Putamen (tissue), 1 donor: ENCODE measurements around the gene TSPAN5.

Experiments
- DNase-seq: peaks from one replicate; pipeline ENCODE4 v3.0.0-alpha.2; 2016; ENCODE audit warnings: low spot score

The TSPAN5 gene

DNA sequence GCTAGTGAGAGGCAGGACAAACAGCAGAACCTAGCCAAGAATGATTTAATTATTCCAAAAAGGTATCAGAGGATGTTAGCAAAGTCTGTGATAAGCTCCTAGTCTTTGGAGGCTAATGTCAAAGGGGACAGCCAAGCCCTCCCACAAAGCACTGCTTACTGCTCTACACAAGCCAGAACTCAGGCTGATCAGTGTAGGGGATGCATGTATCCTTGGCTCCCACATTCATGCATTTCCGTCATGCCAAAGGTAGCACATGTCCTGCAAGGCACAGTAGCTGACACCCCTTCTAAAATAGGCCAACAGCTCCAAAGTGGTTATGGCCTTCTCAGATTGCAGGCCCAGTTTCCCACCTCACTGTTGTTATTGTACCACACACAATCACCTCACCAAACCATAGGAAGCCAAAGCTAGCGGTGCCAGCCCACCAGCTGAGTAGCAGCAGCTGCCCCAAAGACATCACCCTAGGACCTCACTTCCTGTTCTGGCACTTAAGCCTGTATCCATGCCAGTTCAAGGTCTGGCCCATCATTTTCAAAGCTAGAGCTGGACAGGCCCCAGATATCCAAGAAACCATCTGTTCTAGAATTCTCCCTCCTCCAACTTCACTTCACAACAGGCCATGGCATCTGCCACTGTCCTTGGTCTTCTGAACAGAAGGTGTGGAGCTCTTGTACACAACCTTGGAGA is 40.9 kb downstream of the TSPAN5 start:
- DNase-seq: no peak

- DNase-seq: no peak
Observed at GRCh38 chr4:98615991-98616390, 42.4 kb downstream of the TSPAN5 start.

DNA sequence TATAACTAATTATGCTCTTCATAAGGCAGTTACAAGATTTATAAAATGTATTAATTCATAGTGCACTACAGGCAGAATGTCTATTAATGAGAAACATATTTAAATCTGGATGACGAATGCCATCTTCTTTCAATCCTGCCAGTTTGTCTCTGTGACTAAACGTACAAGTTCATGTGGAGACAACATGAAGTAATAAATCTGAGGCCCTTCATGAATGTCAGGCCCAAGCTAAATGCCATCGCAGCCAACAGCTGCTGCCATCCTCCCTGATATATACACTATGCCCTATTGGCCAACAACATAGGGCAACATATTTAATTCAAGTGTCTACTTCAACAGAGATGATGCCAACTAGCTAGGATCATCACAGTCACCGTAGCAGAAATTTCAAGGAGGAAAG is 43.7 kb downstream of the TSPAN5 start:
- no peak for DNase-seq

DNA sequence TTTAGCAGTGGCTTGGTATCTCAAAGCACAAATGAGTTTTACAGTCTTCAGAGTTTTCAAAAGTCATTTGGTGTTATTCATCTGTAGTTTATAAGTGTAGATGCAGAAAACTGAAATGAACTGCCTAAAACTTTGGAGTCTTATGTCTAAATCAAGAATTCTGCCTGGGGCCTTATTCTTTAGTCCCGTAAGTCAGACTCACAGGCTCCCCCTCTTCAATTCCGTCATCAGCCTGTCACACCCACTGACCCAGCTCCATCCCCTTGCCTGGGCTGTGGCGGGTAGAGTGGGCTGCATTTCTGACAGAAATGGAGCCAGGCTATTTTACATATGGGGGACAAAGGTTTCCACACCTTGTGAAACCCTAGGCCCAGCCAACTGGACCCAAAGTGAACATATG is 44.3 kb downstream of the TSPAN5 start:
- DNase-seq: no peak

GRCh38 chr4:98613453-98614075 is 44.8 kb downstream of the TSPAN5 start:
- no peak for DNase-seq

- no peak for DNase-seq
Observed at GRCh38 chr4:98612318-98613250, 45.8 kb downstream of the TSPAN5 start.

DNA sequence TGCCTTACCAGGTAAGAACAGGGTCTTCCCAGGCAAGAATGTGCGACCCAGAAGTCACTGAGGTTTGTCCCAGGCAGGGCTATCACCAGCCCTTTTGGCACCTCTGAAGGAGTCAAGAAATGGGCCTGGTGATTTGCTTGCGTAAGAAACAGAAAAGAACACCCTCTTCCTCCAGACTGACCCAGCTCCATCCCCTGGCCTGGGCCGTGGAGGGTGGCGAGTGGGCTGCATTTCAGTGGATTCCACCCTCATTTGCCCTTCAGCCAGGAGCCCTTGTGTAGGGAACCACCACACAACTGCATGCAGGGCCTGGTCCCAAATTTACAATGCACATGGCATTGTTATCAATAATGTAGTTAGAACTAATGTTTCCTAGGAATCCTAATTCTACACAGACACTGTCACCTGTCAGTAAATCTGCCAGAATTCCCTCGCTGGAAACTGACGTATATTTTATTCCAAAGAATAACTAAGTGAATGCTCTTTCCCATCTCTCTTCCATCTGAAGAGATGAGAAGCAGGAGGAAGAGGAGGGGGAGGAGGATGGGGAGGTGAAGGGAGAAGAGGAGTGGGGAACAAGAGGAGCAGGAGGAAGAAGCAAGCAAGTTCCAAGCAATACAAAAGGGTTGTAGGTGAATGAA is 46.6 kb downstream of the TSPAN5 start:
- no peak for DNase-seq

- no peak for DNase-seq
Observed at GRCh38 chr4:98610926-98611676, 47.3 kb downstream of the TSPAN5 start.

GRCh38 chr4:98610431-98610830 is 48.0 kb downstream of the TSPAN5 start:
- DNase-seq: no peak

GRCh38 chr4:98609934-98610333 is 48.5 kb downstream of the TSPAN5 start:
- no peak for DNase-seq

GRCh38 chr4:98608356-98608755 is 50.1 kb downstream of the TSPAN5 start:
- no peak for DNase-seq

GRCh38 chr4:98606894-98607293 is 51.5 kb downstream of the TSPAN5 start:
- no peak for DNase-seq

GRCh38 chr4:98605216-98605615 is 53.2 kb downstream of the TSPAN5 start:
- DNase-seq: no peak

- DNase-seq: no peak
Observed at GRCh38 chr4:98604723-98605122, 53.7 kb downstream of the TSPAN5 start.

GRCh38 chr4:98603683-98604521 is 54.5 kb downstream of the TSPAN5 start:
- DNase-seq: peak; percentile 67

DNA sequence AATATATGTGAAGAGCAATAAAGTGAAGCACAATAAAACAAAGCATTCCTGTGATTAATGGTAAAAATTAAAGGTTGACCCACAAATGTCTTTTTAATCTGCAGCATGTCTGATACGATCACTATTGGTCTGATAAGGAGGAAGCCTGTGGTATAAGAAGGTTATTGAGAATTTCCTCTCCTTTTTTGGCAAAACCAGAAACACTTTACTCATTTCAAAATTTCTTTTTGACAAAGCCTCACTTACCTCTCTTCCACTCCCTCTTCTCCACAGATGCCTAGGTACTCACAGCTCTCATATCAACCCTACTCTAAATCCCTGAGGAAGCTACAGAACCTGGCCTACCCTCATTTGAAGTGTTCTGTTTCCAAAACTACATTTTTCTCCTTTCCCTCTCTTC is 56.1 kb downstream of the TSPAN5 start:
- DNase-seq: no peak

GRCh38 chr4:98601708-98602107 is 56.7 kb downstream of the TSPAN5 start:
- DNase-seq: no peak

DNA sequence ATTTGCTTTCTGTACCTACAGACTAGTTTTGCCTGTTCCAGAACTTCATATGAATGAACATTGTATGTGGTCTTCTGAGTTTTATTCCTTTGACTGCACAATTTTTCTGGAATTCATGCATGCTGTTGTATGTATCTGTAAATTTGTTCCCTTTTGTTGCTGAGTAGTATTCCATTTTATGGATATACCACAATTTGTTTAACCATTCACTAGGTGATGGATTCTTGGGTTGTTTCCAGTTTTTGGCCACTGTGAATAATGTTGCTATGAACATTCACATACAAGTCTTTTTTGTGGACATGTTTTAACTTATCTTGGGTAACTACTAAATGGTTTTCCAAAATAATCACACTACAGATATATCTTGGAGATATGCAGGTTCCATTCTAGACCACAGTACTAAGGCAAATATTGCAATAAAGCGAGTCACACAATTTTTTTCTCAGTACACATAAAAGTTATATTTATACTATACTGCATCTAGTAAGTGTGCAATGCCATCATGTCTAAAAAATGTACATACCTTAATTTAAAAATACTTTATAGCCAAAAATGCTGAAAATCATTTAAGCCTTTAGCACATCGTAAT is 58.7 kb downstream of the TSPAN5 start:
- no peak for DNase-seq

- peak; percentile 78 for DNase-seq
Observed at GRCh38 chr4:98586962-98587354, 71.5 kb downstream of the TSPAN5 start.

DNA sequence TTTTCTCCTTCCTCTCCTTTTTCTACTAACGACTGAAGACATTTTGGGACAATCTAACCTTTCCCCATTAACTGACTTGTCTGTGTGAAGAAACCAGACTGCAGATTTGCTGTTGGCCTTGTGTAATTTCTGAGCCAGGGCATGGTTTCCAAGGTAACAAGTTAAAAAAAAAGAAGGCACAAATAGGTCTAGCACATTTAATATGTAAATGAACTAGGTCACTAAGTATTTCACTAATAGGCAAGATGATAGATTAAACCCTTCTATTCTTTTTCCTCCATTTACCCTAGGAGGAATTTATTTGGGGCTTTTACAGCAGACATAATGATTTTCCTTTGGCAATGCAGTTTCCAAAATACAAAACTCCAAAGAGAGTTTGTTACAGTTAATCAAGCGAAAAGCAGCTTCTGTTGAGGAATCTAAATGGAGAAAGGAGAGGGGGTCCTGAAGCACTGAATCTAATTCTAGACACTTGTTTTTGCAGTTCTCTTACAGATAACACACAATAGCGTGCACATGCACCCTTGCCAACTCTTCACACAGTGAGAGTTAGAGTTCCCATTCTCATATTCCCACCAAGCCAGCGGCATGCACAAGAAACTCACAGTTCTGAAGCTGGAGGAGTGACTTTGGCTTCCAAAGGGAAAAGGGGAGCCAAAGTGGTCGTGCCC is 72.0 kb downstream of the TSPAN5 start:
- peak; percentile 46 for DNase-seq
